Neural cell (in vitro differentiated cells): ENCODE data around the gene NCDN. TPM values are rescaled to one million over a fixed set of nuclear protein-coding genes. Genes with fewer than 3 reads are reported as not detected.

Experiments
- H2AFZ ChIP-seq: fragments of 200-600, 300-800 bp; sonication (generic), shearing (Covaris generic); 2 replicates; pipeline ENCODE4 v1.6.0; 2014; ENCODE audit warnings: low read depth, mild to moderate bottlenecking, antibody characterized with exemption, low read length, moderate library complexity
- H3F3A ChIP-seq: fragments of 200-600 bp; shearing (Covaris generic); 2 replicates; pipeline ENCODE4 v1.6.1; 2016; ENCODE audit warnings: mild to moderate bottlenecking, moderate library complexity, mixed read lengths, antibody characterized with exemption, low read length; ENCODE audit not compliant: insufficient read depth, poor library complexity, severe bottlenecking
- H3K27ac ChIP-seq: fragments of 200-600, 300-800 bp; sonication (generic), shearing (Covaris generic); 2 replicates; pipeline ENCODE4 v1.5.1; 2014; ENCODE audit warnings: mild to moderate bottlenecking, low read length, moderate library complexity
- H3K27me3 ChIP-seq: fragments of 300-800, 200-600 bp; sonication (generic), shearing (Covaris generic); 2 replicates; pipeline ENCODE4 v1.6.0; 2014; ENCODE audit warnings: mild to moderate bottlenecking, low read depth, low read length, moderate library complexity; ENCODE audit not compliant: insufficient read depth
- H3K36me3 ChIP-seq: fragments of 300-800, 200-600 bp; sonication (generic), shearing (Covaris generic); 2 replicates; pipeline ENCODE4 v1.5.1; 2014; ENCODE audit warnings: mild to moderate bottlenecking, antibody characterized with exemption, low read length, moderate library complexity; ENCODE audit not compliant: insufficient read depth
- H3K4me2 ChIP-seq: fragments of 300-800, 200-600 bp; sonication (generic), shearing (Covaris generic); 2 replicates; pipeline ENCODE4 v1.6.0; 2014; ENCODE audit warnings: mild to moderate bottlenecking, low read length
- H3K4me3 ChIP-seq: fragments of 300-800, 200-600 bp; sonication (generic), shearing (Covaris generic); 2 replicates; pipeline ENCODE4 v1.5.1; 2014; ENCODE audit warnings: mild to moderate bottlenecking, low read length, moderate library complexity
- H3K79me2 ChIP-seq: fragments of 200-600 bp; shearing (Covaris generic); replicated peaks from 2 replicates; pipeline ENCODE4 v1.6.0; 2014; ENCODE audit warnings: mild to moderate bottlenecking, low read length, moderate library complexity; ENCODE audit not compliant: insufficient read depth
- H3K9ac ChIP-seq: fragments of 300-800, 200-600 bp; sonication (generic), shearing (Covaris generic); 2 replicates; pipeline ENCODE4 v1.6.1; 2016; ENCODE audit warnings: mild to moderate bottlenecking, low read length, mixed read lengths
- H3K9me2 ChIP-seq: fragments of 200-600 bp; shearing (Covaris generic); 2 replicates; pipeline ENCODE4 v1.6.1; 2016; ENCODE audit warnings: mild to moderate bottlenecking, low read length, mixed read lengths; ENCODE audit not compliant: insufficient read depth
- H3K9me3 ChIP-seq: fragments of 200-600, 300-800 bp; sonication (generic), shearing (Covaris generic); 2 replicates; pipeline ENCODE4 v1.6.1; 2016; ENCODE audit warnings: mild to moderate bottlenecking, mixed run types, low read length, moderate library complexity, mixed read lengths
- H4K20me1 ChIP-seq: fragments of 200-600 bp; shearing (Covaris generic); 2 replicates; pipeline ENCODE4 v1.6.1; 2016; ENCODE audit warnings: mild to moderate bottlenecking, mixed run types; ENCODE audit not compliant: insufficient read depth
- EP300 ChIP-seq: fragments of 450-650 bp; conservative IDR thresholded peaks from 2 replicates; pipeline ENCODE4 v1.6.1; 2014; ENCODE audit warnings: antibody characterized with exemption, mild to moderate bottlenecking, moderate library complexity; ENCODE audit not compliant: poor library complexity, severe bottlenecking
- EZH2 ChIP-seq: fragments of 200-600, 300-800 bp; shearing (Covaris generic), sonication (generic); IDR thresholded peaks from 2 replicates; pipeline ENCODE4 v1.6.1; 2014; ENCODE audit warnings: antibody characterized with exemption, low read length, borderline replicate concordance, mild to moderate bottlenecking; ENCODE audit not compliant: insufficient read depth, poor library complexity, severe bottlenecking
- MXI1 ChIP-seq: fragments of 450-650 bp; conservative IDR thresholded peaks from 2 replicates; pipeline ENCODE4 v1.6.1; 2014; ENCODE audit warnings: antibody characterized with exemption, mild to moderate bottlenecking; ENCODE audit not compliant: poor library complexity, severe bottlenecking
- POLR2AphosphoS5 ChIP-seq: IDR thresholded peaks from 2 replicates; pipeline ENCODE4 v1.6.1; 2012
- RAD21 ChIP-seq: fragments of 450-650 bp; conservative IDR thresholded peaks from 2 replicates; pipeline ENCODE4 v1.6.1; 2014; ENCODE audit warnings: antibody characterized with exemption, mild to moderate bottlenecking, moderate library complexity
- SMC3 ChIP-seq: fragments of 450-650 bp; conservative IDR thresholded peaks from 2 replicates; pipeline ENCODE4 v1.6.1; 2014; ENCODE audit warnings: antibody characterized with exemption, mild to moderate bottlenecking, moderate library complexity; ENCODE audit not compliant: poor library complexity
- TAF1 ChIP-seq: IDR thresholded peaks from 2 replicates; pipeline ENCODE4 v1.6.1; 2012; ENCODE audit warnings: low read depth
- polyA plus RNA-seq: library from polyadenylated mRNA; depleted of rRNA; stranded (reverse); fragments of >200 nt; gene quantifications from 2 replicates; pipeline ENCODE4 v1.2.3, GENCODE V29; 2014
- TF ChIP-seq, protein P1 (sequence below): fragments of 450-650 bp; IDR thresholded peaks from 2 replicates; pipeline ENCODE4 v1.5.1; 2014; ENCODE audit warnings: antibody characterized with exemption, mild to moderate bottlenecking, moderate library complexity; ENCODE audit not compliant: poor library complexity, severe bottlenecking
- TF ChIP-seq, protein P2 (sequence below): IDR thresholded peaks from 2 replicates; pipeline ENCODE4 v1.6.1; 2012; ENCODE audit warnings: borderline replicate concordance

NCDN gene
- polyA plus RNA-seq, 1 donor from 2014 or later, result 66.1 TPM

DNA sequence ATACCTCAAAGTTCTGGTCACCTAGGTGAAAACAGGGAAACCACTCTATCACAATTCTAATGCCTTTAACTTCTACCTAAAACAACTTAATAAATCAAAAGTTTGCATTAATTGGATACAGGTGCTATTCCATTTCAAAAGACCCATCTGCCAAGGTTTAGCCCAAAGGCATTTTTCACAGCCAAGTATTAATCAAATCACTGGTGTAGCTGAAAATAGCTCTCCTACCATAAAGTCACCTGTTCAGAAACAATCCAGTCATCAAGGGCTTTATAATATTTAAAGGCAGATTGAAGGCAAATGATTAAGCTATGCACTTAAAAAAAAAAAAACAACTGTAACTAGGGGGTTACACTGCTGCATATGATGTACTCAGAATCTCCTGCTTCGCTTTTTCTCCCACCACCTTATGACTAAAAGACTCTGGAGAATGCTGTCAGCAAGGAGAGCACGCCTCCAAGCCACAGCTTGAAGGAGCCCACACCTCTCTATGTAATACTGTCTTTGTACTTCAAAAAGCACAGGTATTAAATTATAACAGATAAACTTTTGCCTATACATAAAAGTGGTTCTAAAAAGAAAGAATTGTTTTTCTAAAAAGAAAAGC lies 20.9 kb upstream of the NCDN start:
- Histone ChIP-seq H3K79me2 (peaks cover 4% of the 10 kb centered on the region), H3K4me2 (no peak overlapping the region), H3K4me3 (no peak overlapping the region), H2AFZ (no peak overlapping the region), H3K9ac (no peak overlapping the region), H3K27ac (no peak overlapping the region), H3K27me3 (no peaks in the 10 kb centered on the region), H4K20me1 (no peaks in the 10 kb centered on the region), H3K36me3 (no peaks in the 10 kb centered on the region), H3K9me3 (no peaks in the 10 kb centered on the region), H3K9me2 (no peaks in the 10 kb centered on the region), H3F3A (no peaks in the 10 kb centered on the region)
- TF ChIP-seq, protein P1, sequence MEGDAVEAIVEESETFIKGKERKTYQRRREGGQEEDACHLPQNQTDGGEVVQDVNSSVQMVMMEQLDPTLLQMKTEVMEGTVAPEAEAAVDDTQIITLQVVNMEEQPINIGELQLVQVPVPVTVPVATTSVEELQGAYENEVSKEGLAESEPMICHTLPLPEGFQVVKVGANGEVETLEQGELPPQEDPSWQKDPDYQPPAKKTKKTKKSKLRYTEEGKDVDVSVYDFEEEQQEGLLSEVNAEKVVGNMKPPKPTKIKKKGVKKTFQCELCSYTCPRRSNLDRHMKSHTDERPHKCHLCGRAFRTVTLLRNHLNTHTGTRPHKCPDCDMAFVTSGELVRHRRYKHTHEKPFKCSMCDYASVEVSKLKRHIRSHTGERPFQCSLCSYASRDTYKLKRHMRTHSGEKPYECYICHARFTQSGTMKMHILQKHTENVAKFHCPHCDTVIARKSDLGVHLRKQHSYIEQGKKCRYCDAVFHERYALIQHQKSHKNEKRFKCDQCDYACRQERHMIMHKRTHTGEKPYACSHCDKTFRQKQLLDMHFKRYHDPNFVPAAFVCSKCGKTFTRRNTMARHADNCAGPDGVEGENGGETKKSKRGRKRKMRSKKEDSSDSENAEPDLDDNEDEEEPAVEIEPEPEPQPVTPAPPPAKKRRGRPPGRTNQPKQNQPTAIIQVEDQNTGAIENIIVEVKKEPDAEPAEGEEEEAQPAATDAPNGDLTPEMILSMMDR, result no peak
- TF ChIP-seq EP300 (no peak), POLR2AphosphoS5 (no peak), TAF1 (no peak), RAD21 (no peak), SMC3 (no peak), EZH2 (no peak)
- TF ChIP-seq, protein P2, sequence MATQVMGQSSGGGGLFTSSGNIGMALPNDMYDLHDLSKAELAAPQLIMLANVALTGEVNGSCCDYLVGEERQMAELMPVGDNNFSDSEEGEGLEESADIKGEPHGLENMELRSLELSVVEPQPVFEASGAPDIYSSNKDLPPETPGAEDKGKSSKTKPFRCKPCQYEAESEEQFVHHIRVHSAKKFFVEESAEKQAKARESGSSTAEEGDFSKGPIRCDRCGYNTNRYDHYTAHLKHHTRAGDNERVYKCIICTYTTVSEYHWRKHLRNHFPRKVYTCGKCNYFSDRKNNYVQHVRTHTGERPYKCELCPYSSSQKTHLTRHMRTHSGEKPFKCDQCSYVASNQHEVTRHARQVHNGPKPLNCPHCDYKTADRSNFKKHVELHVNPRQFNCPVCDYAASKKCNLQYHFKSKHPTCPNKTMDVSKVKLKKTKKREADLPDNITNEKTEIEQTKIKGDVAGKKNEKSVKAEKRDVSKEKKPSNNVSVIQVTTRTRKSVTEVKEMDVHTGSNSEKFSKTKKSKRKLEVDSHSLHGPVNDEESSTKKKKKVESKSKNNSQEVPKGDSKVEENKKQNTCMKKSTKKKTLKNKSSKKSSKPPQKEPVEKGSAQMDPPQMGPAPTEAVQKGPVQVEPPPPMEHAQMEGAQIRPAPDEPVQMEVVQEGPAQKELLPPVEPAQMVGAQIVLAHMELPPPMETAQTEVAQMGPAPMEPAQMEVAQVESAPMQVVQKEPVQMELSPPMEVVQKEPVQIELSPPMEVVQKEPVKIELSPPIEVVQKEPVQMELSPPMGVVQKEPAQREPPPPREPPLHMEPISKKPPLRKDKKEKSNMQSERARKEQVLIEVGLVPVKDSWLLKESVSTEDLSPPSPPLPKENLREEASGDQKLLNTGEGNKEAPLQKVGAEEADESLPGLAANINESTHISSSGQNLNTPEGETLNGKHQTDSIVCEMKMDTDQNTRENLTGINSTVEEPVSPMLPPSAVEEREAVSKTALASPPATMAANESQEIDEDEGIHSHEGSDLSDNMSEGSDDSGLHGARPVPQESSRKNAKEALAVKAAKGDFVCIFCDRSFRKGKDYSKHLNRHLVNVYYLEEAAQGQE, result no peak

DNA sequence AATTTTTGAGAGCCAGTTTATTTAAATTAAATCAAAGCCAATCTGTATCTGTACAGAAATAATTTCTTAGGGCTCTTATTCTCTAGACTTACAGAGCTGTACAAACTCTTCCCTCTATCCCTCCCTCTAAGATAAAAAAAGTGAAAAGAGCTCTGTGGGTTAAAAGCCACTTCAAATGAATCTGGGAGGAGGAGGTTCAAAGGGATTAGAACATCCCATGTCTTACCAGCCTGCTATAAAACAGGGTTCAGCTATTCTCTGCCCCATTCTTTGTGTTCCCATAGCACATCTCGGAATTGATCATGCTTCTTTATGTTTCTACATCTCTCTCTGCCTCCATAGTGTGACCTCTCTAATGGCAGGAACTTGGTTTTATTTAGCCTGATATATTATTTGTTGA lies 19.8 kb upstream of the NCDN start:
- Histone ChIP-seq H3K4me2 (no peak overlapping the region), H3K27ac (no peak overlapping the region), H2AFZ (no peak overlapping the region), H3K4me3 (no peak overlapping the region), H3K27me3 (no peaks in the 10 kb centered on the region), H3K9ac (no peak overlapping the region), H3K79me2 (peaks cover 4% of the 10 kb centered on the region), H3K9me3 (no peaks in the 10 kb centered on the region), H3K9me2 (no peaks in the 10 kb centered on the region), H3K36me3 (no peaks in the 10 kb centered on the region), H4K20me1 (no peaks in the 10 kb centered on the region), H3F3A (no peaks in the 10 kb centered on the region)
- no peak for TF ChIP-seq EZH2
- TF ChIP-seq TAF1, result no peak
- no peak for TF ChIP-seq SMC3
- TF ChIP-seq, protein P2, result no peak
- no peak for TF ChIP-seq POLR2AphosphoS5
- TF ChIP-seq MXI1, result no peak
- no peak for TF ChIP-seq RAD21
- TF ChIP-seq EP300, result no peak
- TF ChIP-seq, protein P1, result no peak
